Endothelial cell of umbilical vein (primary cell): ENCODE measurements around the gene MAT1A.

ENCODE experiments used
- CTCF ChIP-seq, 2 donors: IDR thresholded peaks; 1 replicate in 1 of 2; 2 replicates in 1 of 2; pipeline ENCODE4 v1.5.1; 2011; ENCODE audit warnings: low read length in 2 of 2, mild to moderate bottlenecking in 2 of 2, moderate library complexity in 2 of 2, control low read depth in 1 of 2, inconsistent platforms in 1 of 2, low read depth in 1 of 2; ENCODE audit not compliant: insufficient read depth in 1 of 2; ENCODE audit errors: extremely low read depth in 1 of 2
- EZH2 ChIP-seq: IDR thresholded peaks from 2 replicates; pipeline ENCODE4 v1.6.1; 2012; ENCODE audit warnings: borderline replicate concordance, low read depth, mild to moderate bottlenecking, moderate library complexity, low read length, inconsistent platforms; ENCODE audit not compliant: severe bottlenecking
- POLR2A ChIP-seq: IDR thresholded peaks from 2 replicates; pipeline ENCODE4 v1.6.1; 2012; ENCODE audit warnings: low read depth, mild to moderate bottlenecking, control low read depth, low read length

- TF ChIP-seq CTCF (IDR thresholded peaks at IDR 0.05; ENCODE audit: extremely low read depth in 1 of 2, insufficient read depth in 1 of 2, low read depth in 1 of 2, low read length in 2 of 2) (no peak), POLR2A (no peak), EZH2 (no peak)
Observed at GRCh38 chr10:80318742-80319141, 29.3 kb upstream of the MAT1A start.
